ENCODE results near the gene CNDP2. TPM values are rescaled to one million over a fixed set of nuclear protein-coding genes. Genes with fewer than 3 reads are reported as not detected.

The CNDP2 gene
- total RNA-seq, 3 donors from 2014 or later = 81.0 to 104 (median 95.7) TPM

DNA sequence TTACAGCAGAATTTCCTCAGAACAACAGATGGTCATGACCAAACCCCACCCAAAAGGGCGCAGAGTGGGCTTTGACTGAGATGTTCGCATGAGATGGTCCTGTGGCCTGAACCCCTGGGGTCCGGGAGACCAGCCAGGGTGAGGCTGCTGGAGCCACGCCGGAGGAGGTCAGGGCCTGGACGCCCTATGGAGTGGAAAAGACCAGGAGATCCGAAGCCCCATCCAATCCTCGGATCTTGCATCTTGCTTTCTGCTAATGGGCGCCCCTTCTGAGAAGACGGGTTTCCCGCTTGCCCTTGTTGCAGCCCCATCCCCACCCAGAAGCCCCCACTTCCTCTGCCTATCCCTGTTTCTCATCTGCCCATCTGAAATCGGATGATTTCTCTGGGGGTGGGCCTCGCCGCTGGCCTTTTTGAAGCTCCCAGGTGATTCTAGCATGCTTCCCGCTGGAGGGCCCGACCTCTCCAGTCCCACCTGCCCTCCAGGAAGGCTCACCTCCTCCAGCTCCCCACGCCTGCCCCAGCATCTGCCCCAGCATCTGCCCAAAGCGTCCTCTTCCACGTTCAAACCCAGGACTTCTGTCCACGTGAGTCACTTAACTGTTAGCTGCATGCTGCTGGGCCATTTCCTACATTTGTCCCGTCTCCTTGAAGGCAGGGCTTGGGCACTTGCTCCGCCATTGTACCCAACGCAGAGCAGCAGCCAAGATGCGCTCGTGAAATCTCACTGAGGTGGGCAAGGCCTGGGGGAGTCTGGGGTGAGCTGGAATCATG is 33.8 kb downstream of the CNDP2 start:
- intact Hi-C loops (cut with DNase I; ENCODE audit: low total_unique reads) = no loop called here
- Histone ChIP-seq H3K9me3 (no peaks in the 10 kb centered on the region), H3K27me3 (no peaks in the 10 kb centered on the region), H3K27ac (no peak overlapping the region), H3K4me1 (no peaks in the 10 kb centered on the region), H3K4me3 (no peak overlapping the region), H3K36me3 (no peaks in the 10 kb centered on the region)
- no peak for TF ChIP-seq POLR2A (IDR thresholded peaks at IDR 0.05)
- TF ChIP-seq POLR2AphosphoS5 (IDR thresholded peaks at IDR 0.05) = no peak
- TF ChIP-seq, protein P1, sequence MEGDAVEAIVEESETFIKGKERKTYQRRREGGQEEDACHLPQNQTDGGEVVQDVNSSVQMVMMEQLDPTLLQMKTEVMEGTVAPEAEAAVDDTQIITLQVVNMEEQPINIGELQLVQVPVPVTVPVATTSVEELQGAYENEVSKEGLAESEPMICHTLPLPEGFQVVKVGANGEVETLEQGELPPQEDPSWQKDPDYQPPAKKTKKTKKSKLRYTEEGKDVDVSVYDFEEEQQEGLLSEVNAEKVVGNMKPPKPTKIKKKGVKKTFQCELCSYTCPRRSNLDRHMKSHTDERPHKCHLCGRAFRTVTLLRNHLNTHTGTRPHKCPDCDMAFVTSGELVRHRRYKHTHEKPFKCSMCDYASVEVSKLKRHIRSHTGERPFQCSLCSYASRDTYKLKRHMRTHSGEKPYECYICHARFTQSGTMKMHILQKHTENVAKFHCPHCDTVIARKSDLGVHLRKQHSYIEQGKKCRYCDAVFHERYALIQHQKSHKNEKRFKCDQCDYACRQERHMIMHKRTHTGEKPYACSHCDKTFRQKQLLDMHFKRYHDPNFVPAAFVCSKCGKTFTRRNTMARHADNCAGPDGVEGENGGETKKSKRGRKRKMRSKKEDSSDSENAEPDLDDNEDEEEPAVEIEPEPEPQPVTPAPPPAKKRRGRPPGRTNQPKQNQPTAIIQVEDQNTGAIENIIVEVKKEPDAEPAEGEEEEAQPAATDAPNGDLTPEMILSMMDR (IDR thresholded peaks at IDR 0.05) = no peak
- DNase-seq (ENCODE audit: low spot score in 2 of 2) = no peak

DNA sequence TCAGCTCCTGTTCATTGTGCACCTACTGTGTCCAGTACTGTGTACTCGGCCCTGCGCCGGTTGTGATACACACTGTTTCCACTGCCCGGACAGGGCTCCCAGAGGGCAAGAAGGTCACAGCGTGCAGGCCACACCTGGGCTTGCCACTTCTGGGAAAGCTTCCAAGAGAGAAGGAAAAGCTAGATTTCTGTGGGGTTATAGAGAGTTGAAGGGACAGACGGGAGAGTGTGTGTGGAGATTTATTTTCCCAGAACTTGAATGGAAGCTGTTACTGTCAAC is 34.4 kb downstream of the CNDP2 start:
- Histone ChIP-seq H3K4me3 (no peak overlapping the region), H3K27me3 (no peaks in the 10 kb centered on the region), H3K4me1 (no peaks in the 10 kb centered on the region), H3K36me3 (no peaks in the 10 kb centered on the region), H3K27ac (no peak overlapping the region), H3K9me3 (no peaks in the 10 kb centered on the region)
- no peak for DNase-seq (ENCODE audit: low spot score in 2 of 2)
- intact Hi-C loops (cut with DNase I; ENCODE audit: low total_unique reads) = no loop called here
- TF ChIP-seq, protein P1 (IDR thresholded peaks at IDR 0.05) = no peak
- TF ChIP-seq POLR2AphosphoS5 (IDR thresholded peaks at IDR 0.05) = no peak

DNA sequence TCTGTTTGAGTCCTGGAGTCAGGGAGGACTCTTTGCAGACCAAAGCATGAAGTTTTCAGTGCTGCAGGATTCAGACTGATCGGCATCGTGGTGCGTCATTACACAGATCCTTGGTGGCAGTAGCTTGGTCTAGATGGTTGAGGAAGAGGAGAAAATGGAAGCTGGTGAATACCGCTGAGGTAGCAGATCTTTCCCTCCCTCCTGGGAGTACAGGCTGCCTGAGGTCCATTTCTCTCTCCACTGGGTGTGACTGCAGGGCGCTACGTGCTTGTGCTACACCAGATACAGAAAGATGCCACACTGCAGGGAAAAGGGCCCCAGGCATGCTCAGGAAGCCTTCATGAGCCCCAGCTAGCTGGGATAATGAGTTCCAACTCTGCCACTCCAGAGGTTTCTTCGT is 34.9 kb downstream of the CNDP2 start:
- H3K4me1 ChIP-seq = no peaks in the 10 kb centered on the region
- H3K27me3 ChIP-seq = no peaks in the 10 kb centered on the region
- H3K27ac ChIP-seq = no peak overlapping the region
- H3K9me3 ChIP-seq = no peaks in the 10 kb centered on the region
- TF ChIP-seq POLR2A (IDR thresholded peaks at IDR 0.05) (no peak), POLR2AphosphoS5 (IDR thresholded peaks at IDR 0.05) (no peak)
- TF ChIP-seq, protein P1 (IDR thresholded peaks at IDR 0.05) = no peak
- no peak for DNase-seq (ENCODE audit: low spot score in 2 of 2)
- H3K4me3 ChIP-seq = no peak overlapping the region
- intact Hi-C loops (cut with DNase I; ENCODE audit: low total_unique reads) = no loop called here
- H3K36me3 ChIP-seq = no peaks in the 10 kb centered on the region

DNA sequence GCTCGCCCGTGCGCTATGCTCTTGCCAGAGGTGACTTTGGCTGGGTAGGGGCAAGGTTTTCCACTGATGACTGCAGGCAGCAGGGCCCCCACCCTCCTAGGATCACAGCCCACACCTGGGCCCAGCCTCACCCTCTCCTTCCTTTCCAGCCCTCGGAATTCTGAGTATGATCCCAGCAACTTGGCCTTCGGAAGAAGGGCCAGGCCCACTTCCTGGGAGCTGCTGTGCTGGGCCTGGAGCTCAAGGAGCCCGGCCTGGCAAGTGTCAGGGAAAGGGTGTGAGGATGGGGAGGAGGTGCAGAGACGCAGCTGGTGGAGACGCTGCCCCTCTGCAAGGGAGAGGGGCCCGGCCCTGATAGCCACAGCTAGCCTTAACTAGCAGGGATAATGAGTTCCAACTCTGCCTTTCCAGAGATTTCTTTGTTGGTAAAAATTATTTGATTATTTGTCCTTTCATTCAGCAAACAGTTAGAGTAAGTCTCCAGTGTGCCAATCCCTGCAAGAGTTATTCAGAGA is 36.4 kb downstream of the CNDP2 start:
- Histone ChIP-seq H3K4me1 (no peaks in the 10 kb centered on the region), H3K9me3 (no peaks in the 10 kb centered on the region), H3K36me3 (no peaks in the 10 kb centered on the region), H3K4me3 (no peak overlapping the region), H3K27ac (no peak overlapping the region), H3K27me3 (no peaks in the 10 kb centered on the region)
- DNase-seq (ENCODE audit: low spot score in 2 of 2) = no peak
- TF ChIP-seq, protein P1 (IDR thresholded peaks at IDR 0.05) = no peak
- TF ChIP-seq POLR2A (IDR thresholded peaks at IDR 0.05) (no peak), POLR2AphosphoS5 (IDR thresholded peaks at IDR 0.05) (no peak)
- intact Hi-C loops (cut with DNase I; ENCODE audit: low total_unique reads) = no loop called here

DNA sequence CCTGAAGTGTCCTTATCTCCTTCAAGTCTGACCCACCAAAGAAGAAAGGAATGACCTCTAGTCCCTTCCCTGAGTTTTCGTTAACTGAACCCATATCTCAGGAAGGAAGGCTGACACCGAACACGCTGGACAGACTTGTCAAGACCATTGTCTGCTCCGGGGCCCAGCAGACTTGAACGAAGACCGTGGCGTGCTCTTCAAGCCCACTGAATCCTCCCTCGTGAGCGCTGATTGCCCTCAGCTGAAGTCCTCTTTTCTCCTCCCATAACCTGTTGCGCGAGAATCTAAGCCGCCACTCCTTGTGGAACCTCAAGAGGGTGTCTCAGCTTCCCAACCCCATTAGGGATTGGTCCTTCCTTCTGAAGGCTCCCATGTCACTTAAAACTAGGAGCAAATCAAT is 37.5 kb downstream of the CNDP2 start:
- no peaks in the 10 kb centered on the region for H3K27me3 ChIP-seq
- H3K36me3 ChIP-seq = no peaks in the 10 kb centered on the region
- no peaks in the 10 kb centered on the region for H3K4me1 ChIP-seq
- TF ChIP-seq POLR2A (IDR thresholded peaks at IDR 0.05) (no peak), POLR2AphosphoS5 (IDR thresholded peaks at IDR 0.05) (no peak)
- TF ChIP-seq, protein P1 (IDR thresholded peaks at IDR 0.05) = no peak
- H3K4me3 ChIP-seq = no peak overlapping the region
- H3K9me3 ChIP-seq = no peaks in the 10 kb centered on the region
- DNase-seq (ENCODE audit: low spot score in 2 of 2) = no peak
- no peak overlapping the region for H3K27ac ChIP-seq
- intact Hi-C loops (cut with DNase I; ENCODE audit: low total_unique reads) = no loop called here

Data from breast epithelium (tissue), 4 donors.